ENCODE data around the gene GNAT3.

Gene GNAT3

GRCh38 chr7:80521809-80522208 lies 9.9 kb upstream of the GNAT3 start:
- DNase-seq (ENCODE audit: low spot score in 2 of 2): no peak
- Mint-ChIP-seq H3K27ac (no peak overlapping the region), H3K36me3 (no peaks in the 10 kb centered on the region), H3K4me3 (no peak overlapping the region), H3K4me1 (no peaks in the 10 kb centered on the region), H3K9me3 (peaks cover 19% of the 10 kb centered on the region)
- ATAC-seq: no peak

GRCh38 chr7:80520199-80520598 lies 8.3 kb upstream of the GNAT3 start:
- ATAC-seq: no peak
- Mint-ChIP-seq H3K9me3 (peaks cover 16% of the 10 kb centered on the region), H3K27ac (no peak overlapping the region)

DNA sequence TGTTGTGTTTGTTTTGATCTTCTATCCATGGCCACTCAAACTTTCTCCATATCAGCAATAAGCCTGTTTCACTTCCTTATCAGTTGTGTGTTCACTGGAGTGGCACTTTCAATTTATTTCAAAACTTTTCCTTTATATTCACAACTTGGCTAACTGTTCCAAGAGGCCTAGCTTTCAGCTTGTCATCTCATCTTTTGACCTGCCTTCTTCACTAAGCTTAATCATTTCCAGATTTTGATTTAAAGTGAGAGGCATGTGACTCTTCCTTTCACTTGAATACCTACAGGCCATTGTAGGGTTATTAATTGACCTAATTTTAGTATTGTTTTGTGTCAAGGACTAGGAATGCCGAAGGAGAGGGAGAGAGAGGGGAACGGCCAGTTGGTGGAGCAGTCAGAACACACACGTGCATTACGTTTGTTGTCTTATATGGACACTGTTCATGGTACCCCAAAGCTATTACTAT lies 5.5 kb upstream of the GNAT3 start:
- Mint-ChIP-seq H3K9me3 (peaks cover 10% of the 10 kb centered on the region), H3K4me1 (no peaks in the 10 kb centered on the region), H3K36me3 (no peaks in the 10 kb centered on the region), H3K27ac (no peak overlapping the region), H3K4me3 (no peak overlapping the region)
- no peak for DNase-seq (ENCODE audit: low spot score in 2 of 2)
- ATAC-seq: no peak

More at GRCh38 chr7:80520199-80520598, 8.3 kb upstream of the GNAT3 start:
- no peak for DNase-seq (ENCODE audit: low spot score in 2 of 2)
- no peaks in the 10 kb centered on the region for H3K4me1 Mint-ChIP-seq
- no peak overlapping the region for H3K4me3 Mint-ChIP-seq
- no peaks in the 10 kb centered on the region for H3K36me3 Mint-ChIP-seq

DNA sequence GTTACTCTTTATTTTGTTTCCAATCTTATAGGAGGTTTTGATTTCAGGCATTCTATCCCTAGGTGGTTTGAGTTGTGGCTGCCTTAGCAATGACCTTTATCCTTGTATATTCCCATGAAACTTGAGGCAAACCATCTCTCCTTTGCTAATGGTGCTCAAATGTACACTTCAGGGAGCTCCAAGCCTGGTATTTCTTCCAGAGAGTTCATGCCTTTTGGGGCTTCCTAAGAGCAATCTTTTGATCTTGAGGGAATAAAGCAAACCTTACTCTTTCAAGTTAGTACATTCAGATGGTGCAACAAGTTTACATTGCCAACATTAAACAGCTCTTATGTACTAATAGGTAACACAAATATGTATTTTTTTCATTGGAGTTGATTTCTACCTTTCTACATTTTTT lies 3.4 kb upstream of the GNAT3 start:
- DNase-seq (ENCODE audit: low spot score in 2 of 2) (no peak), ATAC-seq (no peak)
- Mint-ChIP-seq H3K9me3 (peaks cover 12% of the 10 kb centered on the region), H3K4me3 (no peak overlapping the region), H3K27ac (no peak overlapping the region), H3K36me3 (no peaks in the 10 kb centered on the region), H3K4me1 (no peaks in the 10 kb centered on the region)

- ATAC-seq (no peak), DNase-seq (ENCODE audit: low spot score in 2 of 2) (no peak)
- peaks cover 9% of the 10 kb centered on the region for H3K9me3 Mint-ChIP-seq
- no peaks in the 10 kb centered on the region for H3K36me3 Mint-ChIP-seq
- H3K4me1 Mint-ChIP-seq: no peaks in the 10 kb centered on the region
- H3K4me3 Mint-ChIP-seq: no peak overlapping the region
- H3K27ac Mint-ChIP-seq: no peak overlapping the region
These were observed 1.8 kb downstream of the GNAT3 start for GRCh38 chr7:80510021-80510420.

- Mint-ChIP-seq H3K9me3 (peaks cover 16% of the 10 kb centered on the region), H3K4me3 (no peak overlapping the region), H3K27ac (no peak overlapping the region), H3K36me3 (no peaks in the 10 kb centered on the region), H3K4me1 (no peaks in the 10 kb centered on the region)
- no peak for ATAC-seq
- DNase-seq (ENCODE audit: low spot score in 2 of 2): no peak
These were observed 3.4 kb downstream of the GNAT3 start for GRCh38 chr7:80508440-80508839.

- H3K9me3 Mint-ChIP-seq: peaks cover 22% of the 10 kb centered on the region
- ATAC-seq (no peak), DNase-seq (ENCODE audit: low spot score in 2 of 2) (no peak)
- H3K36me3 Mint-ChIP-seq: no peaks in the 10 kb centered on the region
- H3K4me3 Mint-ChIP-seq: no peak overlapping the region
- H3K27ac Mint-ChIP-seq: no peak overlapping the region
- no peaks in the 10 kb centered on the region for H3K4me1 Mint-ChIP-seq
These were observed 5.9 kb downstream of the GNAT3 start for GRCh38 chr7:80505900-80506500.

GRCh38 chr7:80500325-80500724 lies 11.5 kb downstream of the GNAT3 start:
- no peak overlapping the region for H3K4me3 Mint-ChIP-seq
- ATAC-seq: no peak
- H3K4me1 Mint-ChIP-seq: no peaks in the 10 kb centered on the region
- peaks cover 17% of the 10 kb centered on the region for H3K9me3 Mint-ChIP-seq
- no peaks in the 10 kb centered on the region for H3K36me3 Mint-ChIP-seq
- H3K27ac Mint-ChIP-seq: no peak overlapping the region
- no peak for DNase-seq (ENCODE audit: low spot score in 2 of 2)

DNA sequence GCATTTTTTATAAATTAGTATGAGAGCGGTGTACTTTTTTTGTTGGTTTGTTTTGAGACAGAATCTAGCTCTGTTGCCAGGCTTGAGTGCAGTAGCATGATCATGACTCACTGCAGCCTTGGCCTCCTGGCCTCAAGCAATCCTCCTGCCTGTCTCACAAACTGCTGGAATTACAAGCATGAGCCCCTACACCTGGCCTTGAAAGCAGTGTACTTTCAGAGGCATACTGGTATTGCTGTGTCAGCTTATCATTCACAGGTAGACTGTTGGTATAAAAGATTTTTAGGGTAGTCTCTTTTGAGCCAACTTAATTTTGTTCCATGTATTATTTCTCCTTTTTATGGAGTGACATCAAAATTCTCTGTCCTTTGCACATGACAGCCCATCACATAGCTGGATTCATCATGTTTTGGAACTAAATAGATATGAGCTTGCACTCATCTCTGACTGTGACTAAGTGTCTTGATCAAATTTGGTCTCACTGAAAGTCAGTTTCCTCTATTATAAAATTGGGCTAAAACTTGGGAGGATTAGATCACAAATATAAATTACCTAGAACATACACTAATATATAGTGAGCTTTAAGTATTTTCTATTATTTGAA lies 12.4 kb downstream of the GNAT3 start:
- no peak overlapping the region for H3K4me3 Mint-ChIP-seq
- ATAC-seq (no peak), DNase-seq (ENCODE audit: low spot score in 2 of 2) (no peak)
- no peaks in the 10 kb centered on the region for H3K4me1 Mint-ChIP-seq
- H3K9me3 Mint-ChIP-seq: peaks cover 17% of the 10 kb centered on the region
- H3K36me3 Mint-ChIP-seq: no peaks in the 10 kb centered on the region
- H3K27ac Mint-ChIP-seq: no peak overlapping the region

DNA sequence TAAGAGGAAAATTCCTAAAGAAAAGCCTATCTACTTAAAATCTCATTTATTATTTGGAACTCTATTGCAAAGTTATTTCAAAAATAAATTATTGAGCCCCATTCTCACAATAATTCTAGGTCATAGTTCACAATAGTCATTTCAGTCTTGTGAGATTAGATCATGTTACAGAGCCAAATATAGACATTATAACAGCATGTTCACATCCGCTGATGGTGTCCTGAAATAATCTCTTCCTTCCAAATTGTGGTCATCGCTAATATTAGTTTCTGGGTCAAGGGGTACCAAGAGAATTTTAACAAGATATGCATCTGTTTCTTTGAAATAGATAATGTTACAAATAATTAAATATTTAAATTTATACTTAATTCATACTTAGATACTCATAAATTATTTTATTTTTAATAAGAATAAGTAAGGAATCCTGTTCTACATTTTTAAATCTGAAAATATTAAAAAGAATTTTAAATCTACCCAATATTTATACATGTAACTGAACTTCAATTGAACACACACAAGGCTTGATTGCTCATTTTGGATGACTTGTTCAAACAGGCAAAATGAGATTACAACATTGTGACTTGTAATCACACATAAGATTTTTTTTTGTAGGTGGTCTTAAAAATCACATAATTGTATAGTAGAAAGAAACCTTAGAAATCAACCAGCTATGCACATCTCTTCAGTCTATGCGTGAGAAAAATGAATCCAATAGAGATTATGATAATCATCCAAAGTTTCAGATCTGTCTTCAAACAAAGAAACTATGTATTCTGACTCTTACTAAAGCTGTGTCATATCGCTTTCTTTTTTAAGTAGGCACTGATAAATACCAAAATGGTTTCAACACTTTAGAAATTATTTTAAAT lies 13.1 kb downstream of the GNAT3 start:
- no peak overlapping the region for H3K4me3 Mint-ChIP-seq
- no peak for ATAC-seq
- H3K27ac Mint-ChIP-seq: no peak overlapping the region
- H3K4me1 Mint-ChIP-seq: no peaks in the 10 kb centered on the region
- H3K36me3 Mint-ChIP-seq: no peaks in the 10 kb centered on the region
- peaks cover 15% of the 10 kb centered on the region for H3K9me3 Mint-ChIP-seq
- no peak for DNase-seq (ENCODE audit: low spot score in 2 of 2)

DNA sequence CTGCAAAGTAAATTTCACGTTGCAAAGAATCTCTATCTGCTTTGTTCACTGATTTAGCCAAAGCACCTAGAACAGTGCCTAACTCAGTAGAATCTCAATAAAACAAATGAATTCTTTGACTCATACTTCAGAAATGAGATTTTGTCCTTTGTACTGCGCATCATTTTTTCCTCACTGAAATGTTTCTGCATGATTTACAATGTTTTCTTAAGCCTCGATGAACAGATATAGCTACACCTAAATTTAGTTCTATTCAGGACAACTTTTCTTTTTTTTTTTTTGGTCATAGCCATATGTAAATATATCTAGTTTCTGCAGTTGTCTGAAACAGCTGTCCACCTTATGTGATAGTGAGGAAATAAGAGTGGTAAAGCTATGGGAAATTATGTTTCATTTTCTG lies 15.3 kb downstream of the GNAT3 start:
- no peaks in the 10 kb centered on the region for H3K36me3 Mint-ChIP-seq

DNA sequence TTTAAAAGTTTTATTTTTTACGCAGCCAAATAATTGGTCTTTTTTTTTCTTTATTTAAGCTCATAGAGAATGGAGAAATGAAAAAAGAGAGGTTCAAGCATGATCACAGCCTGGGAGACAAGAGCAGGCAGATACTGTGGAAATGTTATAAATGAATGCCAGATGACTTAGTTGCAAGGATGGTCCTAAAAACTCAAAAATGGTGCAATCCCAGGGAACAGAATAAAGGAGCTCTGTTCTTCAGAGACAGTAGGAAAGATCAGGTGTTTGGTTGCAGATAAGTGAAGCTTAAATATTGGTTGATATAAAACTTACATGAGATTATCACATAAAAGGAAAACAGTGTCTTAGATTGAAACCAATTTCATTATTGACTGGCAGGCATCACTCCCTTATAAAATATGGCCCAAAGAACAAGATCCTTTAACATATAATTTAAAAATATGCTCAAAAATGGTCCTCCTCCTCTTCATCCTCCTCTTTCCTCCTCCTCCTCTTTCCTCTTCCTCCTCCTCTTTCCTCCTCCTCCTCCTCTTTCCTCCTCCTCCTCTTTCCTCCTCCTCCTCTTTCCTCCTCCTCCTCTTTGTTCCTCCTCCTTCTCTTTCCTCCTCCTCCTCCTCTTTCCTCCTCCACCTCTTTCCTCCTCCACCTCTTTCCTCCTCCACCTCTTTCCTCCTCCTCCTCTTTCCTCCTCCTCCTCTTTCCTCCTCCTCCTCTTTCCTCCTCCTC lies 18.6 kb downstream of the GNAT3 start:
- Mint-ChIP-seq H3K4me3 (no peak overlapping the region), H3K27ac (no peak overlapping the region), H3K36me3 (no peaks in the 10 kb centered on the region), H3K9me3 (peaks cover 26% of the 10 kb centered on the region), H3K4me1 (no peaks in the 10 kb centered on the region)
- ATAC-seq: no peak
- DNase-seq (ENCODE audit: low spot score in 2 of 2): no peak

More for the DNA sequence above, 15.3 kb downstream of the GNAT3 start:
- DNase-seq (ENCODE audit: low spot score in 2 of 2) (no peak), ATAC-seq (no peak)
- H3K9me3 Mint-ChIP-seq: peaks cover 10% of the 10 kb centered on the region
- H3K4me3 Mint-ChIP-seq: no peak overlapping the region
- H3K4me1 Mint-ChIP-seq: no peaks in the 10 kb centered on the region
- H3K27ac Mint-ChIP-seq: no peak overlapping the region

DNA sequence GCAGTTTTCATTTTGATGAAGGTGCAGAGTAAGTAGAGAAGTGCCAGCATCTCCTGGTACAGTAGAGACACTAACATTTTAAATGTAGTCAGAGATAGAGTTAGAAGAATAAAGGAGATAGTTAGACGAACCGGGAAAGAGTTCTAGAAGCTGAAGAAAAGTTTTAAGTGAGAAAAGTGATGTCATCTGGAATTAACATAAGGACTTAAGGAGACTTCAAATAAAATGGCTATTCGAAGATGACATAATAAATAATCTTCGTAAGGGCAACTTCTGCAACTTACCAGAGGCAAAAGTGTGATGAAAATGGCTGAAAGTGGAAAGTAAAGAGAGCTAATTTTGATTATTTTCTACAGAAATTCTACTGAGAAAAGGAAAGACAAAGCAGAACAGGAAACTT lies 20.4 kb downstream of the GNAT3 start:
- no peak for ATAC-seq
- Mint-ChIP-seq H3K36me3 (no peaks in the 10 kb centered on the region), H3K4me3 (no peak overlapping the region), H3K9me3 (peaks cover 26% of the 10 kb centered on the region), H3K27ac (no peak overlapping the region), H3K4me1 (no peaks in the 10 kb centered on the region)
- no peak for DNase-seq (ENCODE audit: low spot score in 2 of 2)

GRCh38 chr7:80488851-80489370 lies 23.0 kb downstream of the GNAT3 start:
- Mint-ChIP-seq H3K9me3 (peaks cover 27% of the 10 kb centered on the region), H3K4me1 (no peaks in the 10 kb centered on the region), H3K4me3 (no peak overlapping the region), H3K36me3 (no peaks in the 10 kb centered on the region), H3K27ac (no peak overlapping the region)
- ATAC-seq (no peak), DNase-seq (ENCODE audit: low spot score in 2 of 2) (no peak)

GRCh38 chr7:80488406-80488805 lies 23.5 kb downstream of the GNAT3 start:
- Mint-ChIP-seq H3K27ac (no peak overlapping the region), H3K4me3 (no peak overlapping the region)
- ATAC-seq: no peak

More at GRCh38 chr7:80488406-80488805, 23.5 kb downstream of the GNAT3 start:
- Mint-ChIP-seq H3K36me3 (no peaks in the 10 kb centered on the region), H3K4me1 (no peaks in the 10 kb centered on the region), H3K9me3 (peaks cover 30% of the 10 kb centered on the region)
- no peak for DNase-seq (ENCODE audit: low spot score in 2 of 2)
